ENCODE results near the gene PRSS23.
A peak's percentile ranks its signal among the peaks of the same experiment; 100 is the strongest.

Gene PRSS23

DNA sequence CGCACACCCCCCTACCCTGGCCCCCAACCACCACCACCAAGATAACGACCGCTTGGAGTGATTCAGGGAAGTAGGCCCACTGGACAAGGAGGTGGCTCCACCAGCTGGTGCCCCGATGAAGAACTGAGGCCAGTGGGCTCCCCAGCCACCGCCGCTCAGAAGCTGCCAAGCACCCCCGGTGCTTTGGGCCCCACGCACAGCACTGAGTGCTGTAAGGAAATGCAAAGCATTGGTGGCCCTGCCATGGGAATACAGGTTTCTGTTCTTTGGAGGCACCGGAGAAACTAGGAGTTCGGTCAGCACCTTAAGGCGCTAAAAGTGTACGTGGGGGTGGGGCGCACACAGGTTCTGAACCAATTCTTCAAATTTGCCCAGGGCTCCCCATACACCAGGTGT, 664 bp upstream of the PRSS23 start:
- Histone ChIP-seq H3K4me1 (ENCODE audit: insufficient read depth, low read length) (peaks cover 28% of the 10 kb centered on the region), H3K9me3 (ENCODE audit: control insufficient read depth, insufficient read depth, low read length) (no peaks in the 10 kb centered on the region), H3K36me3 (ENCODE audit: insufficient read depth, low read length) (no peaks in the 10 kb centered on the region), H3K9ac (ENCODE audit: low read depth, low read length) (peak overlapping the region; percentile 77)

DNA sequence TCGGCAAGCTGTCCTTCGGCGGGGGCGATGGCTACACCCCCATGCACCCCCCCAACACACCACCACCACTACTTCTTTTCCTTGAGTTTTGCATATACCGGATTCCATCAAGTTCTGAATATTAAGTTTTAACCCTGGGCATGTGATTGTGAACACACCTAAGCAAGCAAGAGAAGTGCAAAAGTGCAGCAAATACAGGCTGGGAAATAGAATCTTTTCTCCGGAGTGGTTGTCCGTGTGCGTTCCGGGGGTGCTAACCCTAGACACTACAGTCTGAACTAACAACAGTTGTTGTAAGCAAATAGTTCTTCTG, 574 bp downstream of the PRSS23 start:
- H3K4me1 ChIP-seq (ENCODE audit: insufficient read depth, low read length), result peaks cover 33% of the 10 kb centered on the region
- peak overlapping the region; percentile 77 for H3K9ac ChIP-seq (ENCODE audit: low read depth, low read length)
- H3K36me3 ChIP-seq (ENCODE audit: insufficient read depth, low read length), result no peaks in the 10 kb centered on the region
- no peaks in the 10 kb centered on the region for H3K9me3 ChIP-seq (ENCODE audit: control insufficient read depth, insufficient read depth, low read length)

DNA sequence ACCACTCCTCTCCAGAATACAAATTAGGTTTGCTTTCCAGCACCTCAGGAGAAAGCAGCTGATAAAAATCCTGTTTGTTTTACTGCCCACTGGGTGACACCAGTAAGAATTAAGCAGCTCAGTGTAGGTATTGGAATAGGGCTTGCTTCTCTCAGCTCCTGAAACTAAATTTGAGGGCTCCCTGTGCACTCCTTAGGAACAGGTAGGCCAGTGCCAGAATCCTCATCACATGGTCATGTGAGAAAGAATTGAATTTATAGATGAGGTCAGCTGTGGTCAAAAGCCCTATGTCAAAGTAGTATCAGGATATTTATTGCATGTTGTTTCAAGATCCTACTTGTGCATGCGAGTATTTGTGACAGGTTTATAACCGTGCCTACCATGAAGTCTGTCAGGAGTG, 1.0 kb downstream of the PRSS23 start:
- Histone ChIP-seq H3K9ac (ENCODE audit: low read depth, low read length) (peak overlapping the region; percentile 77; the same call in 1 of the 2 replicates), H3K9me3 (ENCODE audit: control insufficient read depth, insufficient read depth, low read length) (no peaks in the 10 kb centered on the region)

DNA sequence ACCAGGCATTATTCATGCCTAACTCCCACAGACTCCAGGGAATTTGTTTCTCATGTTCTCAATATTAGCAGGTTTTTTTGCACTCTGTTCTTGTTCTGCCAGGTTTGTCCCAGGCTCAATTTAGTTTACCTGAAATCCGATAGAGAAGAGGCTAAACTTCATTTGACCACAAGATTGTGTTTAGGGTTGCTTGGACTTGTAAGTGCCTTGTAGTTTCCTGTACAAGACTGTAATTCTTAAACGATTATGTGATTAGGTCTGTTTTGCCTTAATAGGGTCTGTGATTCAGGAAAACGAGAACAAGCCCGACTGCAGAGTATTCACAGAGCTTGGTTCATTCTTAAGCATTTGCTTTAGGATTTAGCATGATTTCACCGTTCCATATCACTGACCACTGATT, 1.8 kb downstream of the PRSS23 start:
- no peaks in the 10 kb centered on the region for H3K9me3 ChIP-seq (ENCODE audit: control insufficient read depth, insufficient read depth, low read length)
- H3K4me1 ChIP-seq (ENCODE audit: insufficient read depth, low read length), result peaks cover 36% of the 10 kb centered on the region
- no peaks in the 10 kb centered on the region for H3K36me3 ChIP-seq (ENCODE audit: insufficient read depth, low read length)
- H3K9ac ChIP-seq (ENCODE audit: low read depth, low read length), result peak overlapping the region; percentile 77; the same call in 1 of the 2 replicates

More for the DNA sequence above, 1.0 kb downstream of the PRSS23 start:
- H3K4me1 ChIP-seq (ENCODE audit: insufficient read depth, low read length), result peaks cover 36% of the 10 kb centered on the region
- no peaks in the 10 kb centered on the region for H3K36me3 ChIP-seq (ENCODE audit: insufficient read depth, low read length)

DNA sequence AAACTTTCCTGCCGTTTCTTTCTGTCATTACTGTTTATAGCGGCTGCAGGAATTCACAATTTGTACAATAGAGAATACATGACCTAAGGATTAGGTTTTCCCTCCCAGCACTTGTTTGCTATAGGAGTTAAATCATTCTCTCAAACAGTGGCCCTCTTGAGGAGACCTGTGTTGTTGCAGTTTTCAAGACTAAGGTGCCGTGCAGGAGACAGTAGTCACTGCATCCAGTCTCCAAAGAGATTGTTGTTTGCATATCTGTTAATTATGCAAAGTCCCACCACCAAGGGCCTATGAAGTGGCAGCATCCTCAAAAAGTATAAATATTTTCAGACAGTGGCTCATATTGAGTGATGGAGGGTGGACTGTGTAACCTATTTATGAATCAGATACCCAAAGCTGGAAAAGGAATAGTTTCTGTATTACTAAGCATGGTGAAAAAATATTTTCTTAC, 2.3 kb downstream of the PRSS23 start:
- H3K9ac ChIP-seq (ENCODE audit: low read depth, low read length), result peak overlapping the region; percentile 77; the same call in 1 of the 2 replicates
- H3K36me3 ChIP-seq (ENCODE audit: insufficient read depth, low read length), result no peaks in the 10 kb centered on the region; the same call in 1 of the 2 replicates
- H3K4me1 ChIP-seq (ENCODE audit: insufficient read depth, low read length), result peaks cover 36% of the 10 kb centered on the region
- H3K9me3 ChIP-seq (ENCODE audit: control insufficient read depth, insufficient read depth, low read length), result no peaks in the 10 kb centered on the region

DNA sequence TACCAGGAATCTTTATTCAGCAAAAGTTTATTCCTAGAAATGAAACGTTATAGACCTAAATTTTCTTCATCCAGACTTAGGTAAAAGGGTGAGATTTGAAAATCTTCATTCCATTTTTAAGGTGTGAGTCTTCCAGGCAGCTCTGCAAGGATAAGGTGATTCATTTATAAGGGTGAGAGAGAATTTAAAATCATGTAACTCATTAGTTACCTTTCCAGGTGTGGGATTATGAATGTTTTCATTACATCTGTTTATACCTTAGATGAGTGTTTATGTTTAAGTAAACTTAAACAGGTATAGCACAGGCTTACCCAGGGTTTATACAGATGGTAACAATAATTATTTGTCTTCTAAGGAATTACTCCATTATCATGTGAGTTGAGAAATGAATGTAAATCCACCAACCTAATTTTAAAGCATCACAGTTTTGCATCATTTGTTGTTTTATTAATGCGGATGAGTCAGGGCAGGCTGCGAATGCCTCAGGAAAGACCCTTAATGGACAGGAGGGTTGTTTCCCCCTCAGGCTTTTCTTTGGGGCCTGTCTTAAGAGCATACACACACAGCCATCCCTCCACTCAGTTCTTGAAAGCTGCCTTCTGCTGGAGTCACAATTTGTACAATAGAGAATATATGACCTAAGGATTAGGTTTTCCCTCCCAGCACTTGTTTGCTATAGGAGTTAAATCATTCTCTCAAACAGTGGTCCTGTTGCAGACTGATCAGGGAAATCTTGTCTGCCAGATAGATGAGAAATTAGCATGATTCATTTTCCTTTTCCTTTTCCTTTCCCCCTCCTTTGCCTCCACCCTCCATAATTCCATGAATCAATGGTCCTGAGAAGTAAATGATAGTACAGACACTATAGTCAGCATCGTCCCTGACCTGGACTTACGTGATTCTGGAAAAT, 3.0 kb downstream of the PRSS23 start:
- Histone ChIP-seq H3K4me1 (ENCODE audit: insufficient read depth, low read length) (peaks cover 36% of the 10 kb centered on the region), H3K36me3 (ENCODE audit: insufficient read depth, low read length) (no peaks in the 10 kb centered on the region; the same call in 1 of the 2 replicates), H3K9ac (ENCODE audit: low read depth, low read length) (no peak overlapping the region), H3K9me3 (ENCODE audit: control insufficient read depth, insufficient read depth, low read length) (no peaks in the 10 kb centered on the region)

DNA sequence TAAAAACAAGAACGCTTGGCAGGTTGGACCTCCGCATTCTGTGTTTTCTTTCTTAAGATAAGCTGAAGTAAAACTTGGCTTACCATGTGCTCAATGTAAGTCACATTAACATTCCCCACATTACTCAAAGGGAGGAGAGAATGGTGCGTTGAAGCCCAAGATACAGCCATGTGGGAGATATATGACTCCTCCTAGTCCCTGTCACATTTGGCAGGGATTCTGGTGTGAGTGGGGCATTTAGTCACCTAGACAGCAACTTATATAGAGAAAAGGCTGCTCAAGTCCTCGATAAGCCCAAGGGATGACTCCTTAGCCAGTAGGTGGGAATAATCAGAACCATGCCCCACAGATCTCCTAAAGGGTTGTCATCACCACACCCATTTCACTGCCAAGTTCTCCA, 4.6 kb downstream of the PRSS23 start:
- Histone ChIP-seq H3K36me3 (ENCODE audit: insufficient read depth, low read length) (no peaks in the 10 kb centered on the region; the same call in 1 of the 2 replicates), H3K9ac (ENCODE audit: low read depth, low read length) (no peak overlapping the region), H3K4me1 (ENCODE audit: insufficient read depth, low read length) (peaks cover 33% of the 10 kb centered on the region), H3K9me3 (ENCODE audit: control insufficient read depth, insufficient read depth, low read length) (no peaks in the 10 kb centered on the region)

DNA sequence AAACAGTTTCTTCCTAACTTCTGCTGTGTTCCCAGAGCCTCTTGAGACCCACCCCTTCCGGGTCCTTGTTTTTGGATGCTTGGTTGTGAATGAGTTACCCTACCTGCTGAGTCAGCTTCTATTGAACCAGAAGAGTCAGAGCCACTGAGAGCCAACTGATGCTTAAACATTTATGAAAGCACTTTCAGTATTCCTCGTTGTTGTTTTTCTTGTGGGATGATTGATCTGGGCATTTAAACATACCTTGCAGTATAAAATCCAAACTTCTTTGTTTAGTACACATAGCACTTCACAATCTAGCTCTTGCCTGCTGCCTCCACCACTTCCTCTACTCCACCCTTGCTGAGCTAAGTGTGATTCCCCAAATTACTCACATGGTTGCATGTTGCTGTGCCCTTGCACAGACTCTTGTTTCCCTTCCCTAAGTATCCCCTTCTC, 5.5 kb downstream of the PRSS23 start:
- Histone ChIP-seq H3K9ac (ENCODE audit: low read depth, low read length) (no peak overlapping the region), H3K36me3 (ENCODE audit: insufficient read depth, low read length) (no peaks in the 10 kb centered on the region; the same call in 1 of the 2 replicates), H3K9me3 (ENCODE audit: control insufficient read depth, insufficient read depth, low read length) (no peaks in the 10 kb centered on the region), H3K4me1 (ENCODE audit: insufficient read depth, low read length) (peaks cover 40% of the 10 kb centered on the region)

DNA sequence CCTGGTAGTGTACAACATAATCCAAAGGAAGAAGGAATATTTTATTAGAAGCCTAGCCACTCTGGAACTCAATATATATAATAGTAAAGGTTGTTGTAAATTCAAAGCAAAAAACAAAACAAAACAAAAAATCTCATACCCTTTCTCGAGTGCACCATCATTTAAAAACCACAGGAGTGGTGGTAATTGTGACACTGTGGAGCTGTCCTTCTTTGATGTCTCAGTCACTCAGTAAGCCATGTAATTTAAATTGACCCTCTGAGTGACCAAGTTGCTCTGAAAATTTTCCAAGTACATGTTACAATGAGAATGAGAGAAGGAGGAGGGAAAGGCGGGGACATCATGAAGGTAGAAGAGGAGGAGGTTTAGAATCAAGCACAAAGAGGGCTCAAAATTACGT, 6.6 kb downstream of the PRSS23 start:
- Histone ChIP-seq H3K4me1 (ENCODE audit: insufficient read depth, low read length) (peaks cover 43% of the 10 kb centered on the region), H3K9me3 (ENCODE audit: control insufficient read depth, insufficient read depth, low read length) (no peaks in the 10 kb centered on the region), H3K36me3 (ENCODE audit: insufficient read depth, low read length) (no peaks in the 10 kb centered on the region; the same call in 1 of the 2 replicates), H3K9ac (ENCODE audit: low read depth, low read length) (no peak overlapping the region)

DNA sequence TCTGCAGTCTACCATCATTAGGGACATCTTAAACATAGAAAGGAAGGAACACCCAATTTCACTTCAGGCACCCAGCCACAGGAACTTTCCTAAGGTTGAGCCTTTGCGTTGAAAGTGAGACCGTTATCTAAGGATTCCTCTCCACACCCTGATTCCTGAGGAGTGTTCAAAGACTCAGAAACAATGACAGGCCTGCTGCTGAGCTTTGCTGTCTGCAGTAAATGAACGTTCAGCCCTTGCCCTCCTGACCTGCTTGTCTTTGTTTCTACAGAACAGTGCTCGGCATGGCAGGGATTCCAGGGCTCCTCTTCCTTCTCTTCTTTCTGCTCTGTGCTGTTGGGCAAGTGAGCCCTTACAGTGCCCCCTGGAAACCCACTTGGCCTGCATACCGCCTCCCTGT, 7.0 kb downstream of the PRSS23 start:
- no peaks in the 10 kb centered on the region for H3K9me3 ChIP-seq (ENCODE audit: control insufficient read depth, insufficient read depth, low read length)
- peaks cover 43% of the 10 kb centered on the region for H3K4me1 ChIP-seq (ENCODE audit: insufficient read depth, low read length)
- H3K9ac ChIP-seq (ENCODE audit: low read depth, low read length), result no peak overlapping the region
- H3K36me3 ChIP-seq (ENCODE audit: insufficient read depth, low read length), result no peaks in the 10 kb centered on the region; the same call in 1 of the 2 replicates

DNA sequence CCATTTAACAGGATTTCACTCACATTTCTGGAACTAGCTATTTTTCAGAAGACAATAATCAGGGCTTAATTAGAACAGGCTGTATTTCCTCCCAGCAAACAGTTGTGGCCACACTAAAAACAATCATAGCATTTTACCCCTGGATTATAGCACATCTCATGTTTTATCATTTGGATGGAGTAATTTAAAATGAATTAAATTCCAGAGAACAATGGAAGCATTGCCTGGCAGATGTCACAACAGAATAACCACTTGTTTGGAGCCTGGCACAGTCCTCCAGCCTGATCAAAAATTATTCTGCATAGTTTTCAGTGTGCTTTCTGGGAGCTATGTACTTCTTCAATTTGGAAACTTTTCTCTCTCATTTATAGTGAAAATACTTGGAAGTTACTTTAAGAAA, 9.2 kb downstream of the PRSS23 start:
- no peaks in the 10 kb centered on the region for H3K9me3 ChIP-seq (ENCODE audit: control insufficient read depth, insufficient read depth, low read length)
- H3K4me1 ChIP-seq (ENCODE audit: insufficient read depth, low read length), result peaks cover 31% of the 10 kb centered on the region
- no peak overlapping the region for H3K9ac ChIP-seq (ENCODE audit: low read depth, low read length)
- no peaks in the 10 kb centered on the region; the same call in 1 of the 2 replicates for H3K36me3 ChIP-seq (ENCODE audit: insufficient read depth, low read length)

DNA sequence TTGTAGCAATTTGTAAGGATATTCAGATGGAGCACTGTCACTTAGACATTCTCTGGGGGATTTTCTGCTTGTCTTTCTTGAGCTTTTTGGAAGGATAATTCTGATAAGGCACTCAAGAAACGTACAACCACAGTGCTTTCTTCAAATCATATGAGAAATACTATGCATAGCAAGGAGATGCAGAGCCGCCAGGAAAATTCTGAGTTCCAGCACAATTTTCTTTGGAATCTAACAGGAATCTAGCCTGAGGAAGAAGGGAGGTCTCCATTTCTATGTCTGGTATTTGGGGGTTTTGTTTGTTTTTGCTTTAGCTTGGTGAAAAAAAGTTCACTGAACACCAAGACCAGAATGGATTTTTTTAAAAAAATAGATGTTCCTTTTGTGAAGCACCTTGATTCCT, 9.9 kb downstream of the PRSS23 start:
- Histone ChIP-seq H3K9ac (ENCODE audit: low read depth, low read length) (no peak overlapping the region), H3K4me1 (ENCODE audit: insufficient read depth, low read length) (peaks cover 31% of the 10 kb centered on the region), H3K36me3 (ENCODE audit: insufficient read depth, low read length) (no peaks in the 10 kb centered on the region; the same call in 1 of the 2 replicates), H3K9me3 (ENCODE audit: control insufficient read depth, insufficient read depth, low read length) (no peaks in the 10 kb centered on the region)

DNA sequence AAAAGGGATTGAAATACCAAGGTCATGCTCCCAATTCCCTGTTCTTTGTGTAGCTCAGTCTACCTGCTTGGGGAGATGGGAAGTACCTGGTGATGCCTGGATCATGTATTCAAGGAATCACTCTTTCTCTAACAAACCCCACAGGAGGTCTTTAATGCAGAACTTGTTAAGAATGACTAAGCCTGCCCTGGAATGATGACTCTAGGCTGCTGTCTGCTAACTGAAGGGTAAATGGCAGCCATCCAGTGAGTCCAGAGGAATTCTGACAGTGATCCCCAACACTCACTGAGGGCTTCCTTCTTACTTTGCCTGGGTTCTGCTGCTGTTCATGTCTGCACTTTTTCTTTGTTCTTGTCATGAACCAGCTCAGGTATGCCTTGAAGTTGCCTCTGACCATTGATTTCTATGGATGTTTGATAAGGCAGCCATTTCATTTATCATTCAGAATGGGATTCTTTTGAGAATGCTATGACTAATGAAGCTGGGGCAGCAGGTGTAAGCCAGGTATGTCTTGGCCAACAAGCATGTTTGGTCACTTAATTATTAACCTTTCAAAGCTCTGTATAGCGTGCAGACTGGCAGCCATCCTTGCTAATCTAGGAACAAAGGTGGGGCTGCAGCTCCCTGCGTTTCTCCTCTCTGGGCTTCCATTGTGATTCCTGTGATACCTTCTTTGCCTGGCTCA, 11.4 kb downstream of the PRSS23 start:
- peaks cover 22% of the 10 kb centered on the region for H3K4me1 ChIP-seq (ENCODE audit: insufficient read depth, low read length)
- no peak overlapping the region for H3K9ac ChIP-seq (ENCODE audit: low read depth, low read length)
- H3K36me3 ChIP-seq (ENCODE audit: insufficient read depth, low read length), result no peaks in the 10 kb centered on the region; the same call in 1 of the 2 replicates
- H3K9me3 ChIP-seq (ENCODE audit: control insufficient read depth, insufficient read depth, low read length), result no peaks in the 10 kb centered on the region

DNA sequence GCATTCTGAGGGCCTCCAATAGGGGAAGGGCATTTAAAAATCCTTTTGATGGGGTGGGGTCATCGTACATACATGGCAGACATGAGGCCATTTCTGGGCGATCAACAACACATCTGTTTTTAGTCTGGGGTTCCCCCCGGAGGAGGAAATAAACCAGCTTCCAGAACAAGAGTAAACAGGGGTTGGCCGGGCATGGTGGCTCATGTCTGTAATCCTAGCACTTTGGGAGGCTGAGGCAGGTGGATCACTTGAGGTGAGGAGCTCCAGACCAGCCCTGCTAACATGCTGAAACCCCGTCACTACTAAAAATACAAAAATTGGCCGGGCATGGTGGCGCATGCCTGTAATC, 12.0 kb downstream of the PRSS23 start:
- no peaks in the 10 kb centered on the region; the same call in 1 of the 2 replicates for H3K36me3 ChIP-seq (ENCODE audit: insufficient read depth, low read length)
- no peak overlapping the region for H3K9ac ChIP-seq (ENCODE audit: low read depth, low read length)
- no peaks in the 10 kb centered on the region for H3K9me3 ChIP-seq (ENCODE audit: control insufficient read depth, insufficient read depth, low read length)
- H3K4me1 ChIP-seq (ENCODE audit: insufficient read depth, low read length), result peaks cover 22% of the 10 kb centered on the region

DNA sequence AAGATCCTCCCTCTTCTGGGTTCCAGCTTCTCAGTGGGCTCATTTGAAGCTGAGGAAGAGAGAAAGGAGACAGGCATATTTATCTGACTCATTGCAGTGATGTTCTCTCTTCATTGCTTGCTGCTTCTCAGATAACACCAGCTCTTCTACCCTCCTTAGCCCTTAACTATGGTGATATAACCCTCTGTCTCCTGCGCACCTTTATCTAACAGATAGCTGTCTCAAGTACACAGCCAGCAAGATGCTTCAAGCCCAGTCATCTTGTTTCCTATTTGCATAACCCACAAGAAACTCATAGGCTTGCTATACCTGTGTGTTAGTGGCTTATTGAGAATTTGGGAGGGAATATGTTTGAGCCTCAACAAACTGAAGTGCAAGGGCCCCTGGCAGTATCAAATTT, 12.6 kb downstream of the PRSS23 start:
- H3K4me1 ChIP-seq (ENCODE audit: insufficient read depth, low read length), result peaks cover 22% of the 10 kb centered on the region
- no peaks in the 10 kb centered on the region; the same call in 1 of the 2 replicates for H3K36me3 ChIP-seq (ENCODE audit: insufficient read depth, low read length)
- no peak overlapping the region for H3K9ac ChIP-seq (ENCODE audit: low read depth, low read length)
- H3K9me3 ChIP-seq (ENCODE audit: control insufficient read depth, insufficient read depth, low read length), result no peaks in the 10 kb centered on the region
